GM23338 (cell line): ENCODE measurements around the gene UBASH3B. TPM values are rescaled to one million over a fixed set of nuclear protein-coding genes. Genes with fewer than 3 reads are reported as not detected.
A peak's percentile ranks its signal among the peaks of the same experiment; 100 is the strongest.

Source experiments
- ATAC-seq: fragments of 200-7000 bp; cut with Tn5 transposase; 3 replicates; pipeline ENCODE4 v1.9.1; 2020
- DNase-seq: peaks from one replicate; pipeline ENCODE4 v3.0.0-alpha.2; 2015; ENCODE audit warnings: low spot score
- H2AFZ ChIP-seq: fragments of 200-600 bp; sonication (generic); 2 replicates; pipeline ENCODE4 v1.8.0; 2016; ENCODE audit warnings: antibody characterized with exemption, mild to moderate bottlenecking, moderate library complexity
- H3F3A ChIP-seq: fragments of 200-600 bp; sonication (generic); replicated peaks from 2 replicates; pipeline ENCODE4 v1.8.0; 2017; ENCODE audit warnings: antibody characterized with exemption, mixed run types, low read depth
- H3K27ac ChIP-seq: fragments of 200-600 bp; sonication (generic); 2 replicates; pipeline ENCODE4 v1.6.1; 2016; ENCODE audit warnings: low read depth
- H3K27me3 ChIP-seq: fragments of 200-600 bp; sonication (generic); 2 replicates; pipeline ENCODE4 v1.8.0; 2016; ENCODE audit warnings: mild to moderate bottlenecking, mixed run types, moderate library complexity; ENCODE audit not compliant: insufficient read depth
- H3K36me3 ChIP-seq: fragments of 200-600 bp; sonication (generic); 2 replicates; pipeline ENCODE4 v1.8.0; 2016; ENCODE audit warnings: mild to moderate bottlenecking; ENCODE audit not compliant: insufficient read depth
- H3K4me1 ChIP-seq: fragments of 200-600 bp; sonication (generic); 2 replicates; pipeline ENCODE4 v1.8.0; 2016; ENCODE audit warnings: mild to moderate bottlenecking, moderate library complexity; ENCODE audit not compliant: insufficient read depth
- H3K4me2 ChIP-seq: fragments of 200-600 bp; sonication (generic); 2 replicates; pipeline ENCODE4 v1.7.1; 2017; ENCODE audit warnings: mixed run types
- H3K4me3 ChIP-seq: fragments of 200-600 bp; sonication (generic); 2 replicates; pipeline ENCODE4 v1.6.1; 2016; ENCODE audit warnings: mixed run types
- H3K79me2 ChIP-seq: fragments of 200-600 bp; sonication (generic); replicated peaks from 2 replicates; pipeline ENCODE4 v1.8.0; 2017; ENCODE audit warnings: mild to moderate bottlenecking; ENCODE audit not compliant: insufficient read depth
- H3K9me2 ChIP-seq: fragments of 200-600 bp; sonication (generic); 2 replicates; pipeline ENCODE4 v1.8.0; 2017; ENCODE audit not compliant: insufficient read depth
- H4K20me1 ChIP-seq: fragments of 200-600 bp; sonication (generic); replicated peaks from 2 replicates; pipeline ENCODE4 v1.8.0; 2017; ENCODE audit warnings: mild to moderate bottlenecking; ENCODE audit not compliant: insufficient read depth
- H3K27ac Mint-ChIP-seq: 2 replicates; pipeline ENCODE4 v1.8.0; 2020; ENCODE audit warnings: inconsistent platforms, mild to moderate bottlenecking, moderate library complexity, mixed read lengths
- H3K27me3 Mint-ChIP-seq: 3 replicates; pipeline ENCODE4 v1.8.0; 2022; ENCODE audit warnings: low read depth, mild to moderate bottlenecking, moderate library complexity, mixed read lengths, inconsistent platforms; ENCODE audit not compliant: insufficient read depth, poor library complexity
- H3K36me3 Mint-ChIP-seq: 3 replicates; pipeline ENCODE4 v1.8.0; 2021; ENCODE audit warnings: low read depth, mild to moderate bottlenecking, inconsistent platforms, moderate library complexity, mixed read lengths
- H3K4me1 Mint-ChIP-seq: 3 replicates; pipeline ENCODE4 v1.8.0; 2020; ENCODE audit warnings: mild to moderate bottlenecking, inconsistent platforms, mixed read lengths
- H3K4me3 Mint-ChIP-seq: 3 replicates; pipeline ENCODE4 v1.8.0; 2021; ENCODE audit warnings: moderate library complexity, mild to moderate bottlenecking, inconsistent platforms, mixed read lengths
- H3K9me3 Mint-ChIP-seq: 3 replicates; pipeline ENCODE4 v1.8.0; 2020; ENCODE audit warnings: moderate library complexity, mild to moderate bottlenecking, inconsistent platforms, mixed read lengths
- EZH2 ChIP-seq: fragments of 200-600 bp; sonication (generic); IDR thresholded peaks from one replicate; pipeline ENCODE4 v1.8.0; 2017; ENCODE audit warnings: antibody characterized with exemption, mild to moderate bottlenecking, low read depth; ENCODE audit not compliant: unreplicated experiment
- NANOG ChIP-seq: IDR thresholded peaks from 2 replicates; pipeline ENCODE4 v1.6.1; 2016; ENCODE audit warnings: antibody characterized with exemption, borderline replicate concordance
- STAT1 ChIP-seq: IDR thresholded peaks from one replicate; pipeline ENCODE4 v1.6.1; 2016; ENCODE audit warnings: antibody characterized with exemption; ENCODE audit not compliant: unreplicated experiment
- polyA plus RNA-seq: library from polyadenylated mRNA; unstranded; fragments of >200 nt; fragmentation: Nextera tagmentation; extraction: Ambion mirVana; gene quantifications from 2 replicates; pipeline ENCODE4 v1.2.1, GENCODE V29; 2016
- total RNA-seq: library from RNA; depleted of rRNA; stranded (reverse); fragments of >200 nt; shearing (Covaris generic); gene quantifications from 2 replicates; pipeline ENCODE4 v1.2.3, GENCODE V29; 2014
- TF ChIP-seq, protein P1 (sequence below): fragments of 250-450 bp; sonication (Bioruptor Pico); IDR thresholded peaks from 2 replicates; pipeline ENCODE4 v1.5.0; 2020; ENCODE audit warnings: mild to moderate bottlenecking, moderate library complexity
- TF ChIP-seq, protein P2 (sequence below), 2 experiments: fragments of 200-600 bp in 1 of 2; sonication (generic) in 1 of 2; conservative IDR thresholded peaks; 2 replicates each; pipeline versions ENCODE4 v1.5.1 to v1.6.1; 2016 to 2017; ENCODE audit warnings: antibody characterized with exemption in 2 of 2, low read depth in 2 of 2, mild to moderate bottlenecking in 2 of 2, moderate library complexity in 1 of 2
- TF ChIP-seq, protein P3 (sequence below): IDR thresholded peaks from 2 replicates; pipeline ENCODE4 v1.6.1; 2016; ENCODE audit warnings: antibody characterized with exemption

Gene UBASH3B
- total and polyA plus RNA-seq, 2 experiments from 2014 or later = 2.1 to 12.0 TPM

DNA sequence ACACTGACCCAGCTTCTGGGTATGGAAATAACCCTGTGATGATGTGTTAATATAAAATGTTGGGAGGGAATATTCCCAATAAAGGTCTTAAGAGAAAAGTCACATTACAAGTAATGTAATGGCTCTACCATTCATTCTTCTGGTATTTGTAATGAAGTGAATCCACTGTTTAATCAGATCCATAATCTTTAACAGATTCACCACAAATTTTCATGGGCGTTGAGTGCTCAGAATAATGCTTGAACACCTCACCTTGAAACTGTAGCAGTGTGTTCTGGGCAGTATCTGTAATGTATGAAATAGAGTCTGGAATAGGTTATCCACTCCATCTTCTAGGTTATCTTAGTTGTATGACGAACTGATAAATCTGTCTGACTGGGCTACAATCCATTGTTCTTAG is 156.2 kb downstream of the UBASH3B start (continued):
- TF ChIP-seq, protein P1, sequence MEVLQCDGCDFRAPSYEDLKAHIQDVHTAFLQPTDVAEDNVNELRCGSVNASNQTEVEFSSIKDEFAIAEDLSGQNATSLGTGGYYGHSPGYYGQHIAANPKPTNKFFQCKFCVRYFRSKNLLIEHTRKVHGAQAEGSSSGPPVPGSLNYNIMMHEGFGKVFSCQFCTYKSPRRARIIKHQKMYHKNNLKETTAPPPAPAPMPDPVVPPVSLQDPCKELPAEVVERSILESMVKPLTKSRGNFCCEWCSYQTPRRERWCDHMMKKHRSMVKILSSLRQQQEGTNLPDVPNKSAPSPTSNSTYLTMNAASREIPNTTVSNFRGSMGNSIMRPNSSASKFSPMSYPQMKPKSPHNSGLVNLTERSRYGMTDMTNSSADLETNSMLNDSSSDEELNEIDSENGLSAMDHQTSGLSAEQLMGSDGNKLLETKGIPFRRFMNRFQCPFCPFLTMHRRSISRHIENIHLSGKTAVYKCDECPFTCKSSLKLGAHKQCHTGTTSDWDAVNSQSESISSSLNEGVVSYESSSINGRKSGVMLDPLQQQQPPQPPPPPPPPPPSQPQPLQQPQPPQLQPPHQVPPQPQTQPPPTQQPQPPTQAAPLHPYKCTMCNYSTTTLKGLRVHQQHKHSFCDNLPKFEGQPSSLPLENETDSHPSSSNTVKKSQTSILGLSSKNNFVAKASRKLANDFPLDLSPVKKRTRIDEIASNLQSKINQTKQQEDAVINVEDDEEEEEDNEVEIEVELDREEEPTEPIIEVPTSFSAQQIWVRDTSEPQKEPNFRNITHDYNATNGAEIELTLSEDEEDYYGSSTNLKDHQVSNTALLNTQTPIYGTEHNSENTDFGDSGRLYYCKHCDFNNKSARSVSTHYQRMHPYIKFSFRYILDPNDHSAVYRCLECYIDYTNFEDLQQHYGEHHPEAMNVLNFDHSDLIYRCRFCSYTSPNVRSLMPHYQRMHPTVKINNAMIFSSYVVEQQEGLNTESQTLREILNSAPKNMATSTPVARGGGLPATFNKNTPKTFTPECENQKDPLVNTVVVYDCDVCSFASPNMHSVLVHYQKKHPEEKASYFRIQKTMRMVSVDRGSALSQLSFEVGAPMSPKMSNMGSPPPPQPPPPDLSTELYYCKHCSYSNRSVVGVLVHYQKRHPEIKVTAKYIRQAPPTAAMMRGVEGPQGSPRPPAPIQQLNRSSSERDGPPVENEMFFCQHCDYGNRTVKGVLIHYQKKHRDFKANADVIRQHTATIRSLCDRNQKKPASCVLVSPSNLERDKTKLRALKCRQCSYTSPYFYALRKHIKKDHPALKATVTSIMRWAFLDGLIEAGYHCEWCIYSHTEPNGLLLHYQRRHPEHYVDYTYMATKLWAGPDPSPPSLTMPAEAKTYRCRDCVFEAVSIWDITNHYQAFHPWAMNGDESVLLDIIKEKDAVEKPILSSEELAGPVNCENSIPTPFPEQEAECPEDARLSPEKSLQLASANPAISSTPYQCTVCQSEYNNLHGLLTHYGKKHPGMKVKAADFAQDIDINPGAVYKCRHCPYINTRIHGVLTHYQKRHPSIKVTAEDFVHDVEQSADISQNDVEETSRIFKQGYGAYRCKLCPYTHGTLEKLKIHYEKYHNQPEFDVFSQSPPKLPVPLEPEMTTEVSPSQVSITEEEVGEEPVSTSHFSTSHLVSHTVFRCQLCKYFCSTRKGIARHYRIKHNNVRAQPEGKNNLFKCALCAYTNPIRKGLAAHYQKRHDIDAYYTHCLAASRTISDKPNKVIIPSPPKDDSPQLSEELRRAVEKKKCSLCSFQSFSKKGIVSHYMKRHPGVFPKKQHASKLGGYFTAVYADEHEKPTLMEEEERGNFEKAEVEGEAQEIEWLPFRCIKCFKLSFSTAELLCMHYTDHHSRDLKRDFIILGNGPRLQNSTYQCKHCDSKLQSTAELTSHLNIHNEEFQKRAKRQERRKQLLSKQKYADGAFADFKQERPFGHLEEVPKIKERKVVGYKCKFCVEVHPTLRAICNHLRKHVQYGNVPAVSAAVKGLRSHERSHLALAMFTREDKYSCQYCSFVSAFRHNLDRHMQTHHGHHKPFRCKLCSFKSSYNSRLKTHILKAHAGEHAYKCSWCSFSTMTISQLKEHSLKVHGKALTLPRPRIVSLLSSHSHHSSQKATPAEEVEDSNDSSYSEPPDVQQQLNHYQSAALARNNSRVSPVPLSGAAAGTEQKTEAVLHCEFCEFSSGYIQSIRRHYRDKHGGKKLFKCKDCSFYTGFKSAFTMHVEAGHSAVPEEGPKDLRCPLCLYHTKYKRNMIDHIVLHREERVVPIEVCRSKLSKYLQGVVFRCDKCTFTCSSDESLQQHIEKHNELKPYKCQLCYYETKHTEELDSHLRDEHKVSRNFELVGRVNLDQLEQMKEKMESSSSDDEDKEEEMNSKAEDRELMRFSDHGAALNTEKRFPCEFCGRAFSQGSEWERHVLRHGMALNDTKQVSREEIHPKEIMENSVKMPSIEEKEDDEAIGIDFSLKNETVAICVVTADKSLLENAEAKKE (CRISPR knock-in tag) = no peak
- TF ChIP-seq EZH2 = no peak
- TF ChIP-seq STAT1 = no peak
- TF ChIP-seq, protein P2, sequence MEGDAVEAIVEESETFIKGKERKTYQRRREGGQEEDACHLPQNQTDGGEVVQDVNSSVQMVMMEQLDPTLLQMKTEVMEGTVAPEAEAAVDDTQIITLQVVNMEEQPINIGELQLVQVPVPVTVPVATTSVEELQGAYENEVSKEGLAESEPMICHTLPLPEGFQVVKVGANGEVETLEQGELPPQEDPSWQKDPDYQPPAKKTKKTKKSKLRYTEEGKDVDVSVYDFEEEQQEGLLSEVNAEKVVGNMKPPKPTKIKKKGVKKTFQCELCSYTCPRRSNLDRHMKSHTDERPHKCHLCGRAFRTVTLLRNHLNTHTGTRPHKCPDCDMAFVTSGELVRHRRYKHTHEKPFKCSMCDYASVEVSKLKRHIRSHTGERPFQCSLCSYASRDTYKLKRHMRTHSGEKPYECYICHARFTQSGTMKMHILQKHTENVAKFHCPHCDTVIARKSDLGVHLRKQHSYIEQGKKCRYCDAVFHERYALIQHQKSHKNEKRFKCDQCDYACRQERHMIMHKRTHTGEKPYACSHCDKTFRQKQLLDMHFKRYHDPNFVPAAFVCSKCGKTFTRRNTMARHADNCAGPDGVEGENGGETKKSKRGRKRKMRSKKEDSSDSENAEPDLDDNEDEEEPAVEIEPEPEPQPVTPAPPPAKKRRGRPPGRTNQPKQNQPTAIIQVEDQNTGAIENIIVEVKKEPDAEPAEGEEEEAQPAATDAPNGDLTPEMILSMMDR (conservative IDR thresholded peaks at IDR 0.05; ENCODE audit: low read depth in 2 of 2) = no peak

- Mint-ChIP-seq H3K36me3 (peaks cover 4% of the 10 kb centered on the region; the same call in 2 of the 3 replicates), H3K9me3 (peaks cover 5% of the 10 kb centered on the region; the same call in 2 of the 3 replicates), H3K27me3 (peaks cover 3% of the 10 kb centered on the region), H3K4me1 (peaks cover 44% of the 10 kb centered on the region), H3K4me3 (peak overlapping the region; percentile 46), H3K27ac (peak overlapping the region; percentile 89)
- H3K79me2 ChIP-seq = no peaks in the 10 kb centered on the region
- H3K27ac ChIP-seq = peak overlapping the region; percentile 85
- TF ChIP-seq NANOG (peak; percentile 42; the same call in 1 of the 2 replicates), STAT1 (no peak)
- TF ChIP-seq, protein P3, sequence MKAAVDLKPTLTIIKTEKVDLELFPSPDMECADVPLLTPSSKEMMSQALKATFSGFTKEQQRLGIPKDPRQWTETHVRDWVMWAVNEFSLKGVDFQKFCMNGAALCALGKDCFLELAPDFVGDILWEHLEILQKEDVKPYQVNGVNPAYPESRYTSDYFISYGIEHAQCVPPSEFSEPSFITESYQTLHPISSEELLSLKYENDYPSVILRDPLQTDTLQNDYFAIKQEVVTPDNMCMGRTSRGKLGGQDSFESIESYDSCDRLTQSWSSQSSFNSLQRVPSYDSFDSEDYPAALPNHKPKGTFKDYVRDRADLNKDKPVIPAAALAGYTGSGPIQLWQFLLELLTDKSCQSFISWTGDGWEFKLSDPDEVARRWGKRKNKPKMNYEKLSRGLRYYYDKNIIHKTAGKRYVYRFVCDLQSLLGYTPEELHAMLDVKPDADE = no peak
- H3K27me3 ChIP-seq = no peaks in the 10 kb centered on the region
- H3K4me2 ChIP-seq = peak overlapping the region; percentile 30
- H3K4me3 ChIP-seq = peak overlapping the region; percentile 12
- peaks cover 29% of the 10 kb centered on the region for H3K4me1 ChIP-seq
- peak; percentile 60 for ATAC-seq
- H3K36me3 ChIP-seq = no peaks in the 10 kb centered on the region
- peak; percentile 51 for DNase-seq
- no peak overlapping the region for H2AFZ ChIP-seq
- no peaks in the 10 kb centered on the region for H3K9me2 ChIP-seq
- H3F3A ChIP-seq = no peaks in the 10 kb centered on the region; the same call in 1 of the 2 replicates
- H4K20me1 ChIP-seq = no peaks in the 10 kb centered on the region
These were observed 157.1 kb downstream of the UBASH3B start for GRCh38 chr11:122812638-122813037.
